K562 (cell line): ENCODE data around the gene KDM2B. TPM values are rescaled to one million over a fixed set of nuclear protein-coding genes. Genes with fewer than 3 reads are reported as not detected.

ENCODE experiments used
- ATAC-seq: fragments of 200-7000 bp; cut with Tn5 transposase; 3 replicates; pipeline ENCODE4 v1.9.1; 2020; ENCODE audit warnings: moderate library complexity
- BruUV-seq: library from RNA; stranded (reverse); fragments of 400-500 nt; replicated peaks from 2 replicates; lab custom pipeline; 2021; lab: Mats Ljungman, UMichigan
- CTCF ChIA-PET: fragments of 300-600 bp; formaldehyde crosslinking; extraction: SDS; loops from one replicate; lab custom pipeline; 2021; ENCODE audit warnings: low intra/inter-chr PET ratio; lab: Yijun Ruan, JAX
- POLR2A ChIA-PET: fragments of 300-600, 350-650 bp; sonication (Branson Sonifier 250); formaldehyde crosslinking; extraction: SDS; loops from one replicate; lab custom pipeline; 2021; ENCODE audit warnings: antibody characterized with exemption, inconsistent platforms; lab: Yijun Ruan, JAX
- DNase-seq, 4 experiments: peaks; one replicate each; pipeline versions ENCODE4 v3.0.0 to v3.0.0-alpha.2; 2011 to 2018; ENCODE audit warnings: low spot score in 3 of 4, mixed read lengths in 3 of 4; ENCODE audit errors: extremely low read depth in 1 of 4
- FAIRE-seq: peaks from 2 replicates; lab custom pipeline; 2011; peaks lifted over from hg19 to GRCh38; lab: Jason Lieb, UNC
- H2AFZ ChIP-seq: 2 replicates; pipeline ENCODE4 v1.6.0; 2011; ENCODE audit warnings: low read depth, low read length, control low read depth, inconsistent platforms
- H3K27ac ChIP-seq: fragments of 200-600 bp; 3 replicates; pipeline ENCODE4 v1.8.0; 2011; ENCODE audit warnings: low read depth, mild to moderate bottlenecking, control low read depth, inconsistent platforms, low read length, moderate library complexity, mixed read lengths; ENCODE audit errors: extremely low read depth
- H3K27me3 ChIP-seq, 2 experiments: fragments of 300-600 bp in 1 of 2; 2 replicates in 1 of 2; 3 replicates in 1 of 2; pipeline versions ENCODE4 v1.6.0 to v1.8.0; 2011; ENCODE audit warnings: inconsistent platforms in 2 of 2, low read length in 2 of 2, mild to moderate bottlenecking in 1 of 2, mixed read lengths in 1 of 2, moderate library complexity in 1 of 2; ENCODE audit not compliant: control insufficient read depth in 2 of 2, insufficient read depth in 2 of 2
- H3K36me3 ChIP-seq: fragments of 300-600 bp; 3 replicates; pipeline ENCODE4 v1.8.0; 2011; ENCODE audit warnings: mild to moderate bottlenecking, low read length, inconsistent platforms; ENCODE audit not compliant: control insufficient read depth, insufficient read depth
- H3K4me1 ChIP-seq, 2 experiments: fragments of 200-600 bp in 1 of 2; replicated peaks in 1 of 2; 2 replicates in 1 of 2; 3 replicates in 1 of 2; pipeline versions ENCODE4 v1.5.1 to v1.8.0; 2011; ENCODE audit warnings: inconsistent platforms in 2 of 2, low read length in 2 of 2, mild to moderate bottlenecking in 1 of 2, mixed read lengths in 1 of 2, moderate library complexity in 1 of 2; ENCODE audit not compliant: control insufficient read depth in 2 of 2, insufficient read depth in 2 of 2
- H3K4me2 ChIP-seq: 2 replicates; pipeline ENCODE4 v1.6.1; 2011; ENCODE audit warnings: low read length, control low read depth, inconsistent platforms, mixed read lengths; ENCODE audit not compliant: insufficient read depth
- H3K4me3 ChIP-seq: fragments of 200-600 bp; sonication (generic), shearing (Covaris generic); 2 replicates; pipeline ENCODE4 v1.5.1; 2016; ENCODE audit warnings: control low read depth, inconsistent platforms
- H3K79me2 ChIP-seq: fragments of 200-600 bp; 3 replicates; pipeline ENCODE4 v1.8.0; 2011; ENCODE audit warnings: low read length, inconsistent platforms; ENCODE audit not compliant: control insufficient read depth, insufficient read depth
- H3K9ac ChIP-seq, 2 experiments: 2 replicates each; pipeline versions ENCODE4 v1.6.0 to v1.6.1; 2011; ENCODE audit warnings: low read depth in 2 of 2, low read length in 2 of 2, control low read depth in 1 of 2, inconsistent platforms in 1 of 2, mild to moderate bottlenecking in 1 of 2, mixed read lengths in 1 of 2; ENCODE audit not compliant: insufficient read depth in 1 of 2
- H3K9me1 ChIP-seq: one replicate; pipeline ENCODE4 v1.6.0; 2011; ENCODE audit warnings: inconsistent platforms, mild to moderate bottlenecking, low read length, moderate library complexity; ENCODE audit not compliant: control insufficient read depth, insufficient read depth
- H3K9me3 ChIP-seq: replicated peaks from 2 replicates; pipeline ENCODE4 v1.5.1; 2011; ENCODE audit warnings: low read depth, low read length, inconsistent platforms; ENCODE audit not compliant: control insufficient read depth, insufficient read depth
- H4K20me1 ChIP-seq: replicated peaks from 2 replicates; pipeline ENCODE4 v1.6.1; 2011; ENCODE audit warnings: low read length, inconsistent platforms, mixed read lengths; ENCODE audit not compliant: control insufficient read depth, insufficient read depth
- BMI1 ChIP-seq: fragments of 150-350 bp; IDR thresholded peaks from 2 replicates; pipeline ENCODE4 v1.6.1; 2014; ENCODE audit warnings: low read length
- DLX4 ChIP-seq: fragments of 250-450 bp; sonication (Bioruptor Pico); IDR thresholded peaks from 2 replicates; pipeline ENCODE4 v1.6.1; 2021; ENCODE audit warnings: mild to moderate bottlenecking
- HSF4 ChIP-seq: fragments of 250-450 bp; sonication (Bioruptor Pico); IDR thresholded peaks from 2 replicates; pipeline ENCODE4 v2.1.2; 2022; ENCODE audit warnings: mild to moderate bottlenecking, moderate library complexity, borderline replicate concordance
- ID3 ChIP-seq, 2 experiments: fragments of 250-450 bp in 1 of 2; fragments of 450-650 bp in 1 of 2; sonication (Bioruptor Pico) in 1 of 2; IDR thresholded peaks; 2 replicates each; pipeline versions ENCODE4 v1.6.1 to v1.8.0; 2016 to 2021; ENCODE audit warnings: mild to moderate bottlenecking in 2 of 2, moderate library complexity in 2 of 2, missing compliant biosample characterization in 1 of 2, missing genetic modification characterization in 1 of 2
- JUNB ChIP-seq: fragments of 450-650 bp; formaldehyde crosslinking; conservative IDR thresholded peaks from 2 replicates; pipeline ENCODE4 v1.4.0; 2020; ENCODE audit warnings: mild to moderate bottlenecking
- PHF8 ChIP-seq: fragments of 200-600 bp; sonication (generic); IDR thresholded peaks from 2 replicates; pipeline ENCODE4 v1.6.1; 2012; ENCODE audit warnings: mixed run types, mild to moderate bottlenecking, inconsistent platforms, low read length, moderate library complexity, borderline replicate concordance
- POLR2AphosphoS5 ChIP-seq: IDR thresholded peaks from 2 replicates; pipeline ENCODE4 v1.6.1; 2011; ENCODE audit warnings: mild to moderate bottlenecking, low read depth, low read length, moderate library complexity; ENCODE audit not compliant: control insufficient read depth, insufficient read depth
- PTRF ChIP-seq: fragments of 450-650 bp; IDR thresholded peaks from 2 replicates; pipeline ENCODE4 v1.6.1; 2016; ENCODE audit warnings: mild to moderate bottlenecking, missing genetic modification characterization, missing compliant biosample characterization
- TAF9B ChIP-seq: fragments of 450-650 bp; IDR thresholded peaks from 2 replicates; pipeline ENCODE4 v1.6.1; 2018; ENCODE audit warnings: mild to moderate bottlenecking; ENCODE audit not compliant: partially characterized antibody
- THRAP3 ChIP-seq: fragments of 450-650 bp; IDR thresholded peaks from 2 replicates; pipeline ENCODE4 v1.6.1; 2016; ENCODE audit warnings: mild to moderate bottlenecking, inconsistent platforms, borderline replicate concordance
- WHSC1 ChIP-seq: IDR thresholded peaks from one replicate; pipeline ENCODE4 v1.6.1; 2012; ENCODE audit warnings: low read length, control low read depth, inconsistent platforms
- ZFPM2 ChIP-seq: fragments of 250-450 bp; sonication (Bioruptor Pico); IDR thresholded peaks from 2 replicates; pipeline ENCODE4 v1.5.1; 2022; ENCODE audit warnings: mild to moderate bottlenecking
- ZHX1 ChIP-seq: fragments of 150-350 bp; conservative IDR thresholded peaks from 2 replicates; pipeline ENCODE4 v1.6.1; 2014; ENCODE audit warnings: low read length
- ZNF316 ChIP-seq: fragments of 450-650 bp; IDR thresholded peaks from 2 replicates; pipeline ENCODE4 v1.6.1; 2016
- ZNF551 ChIP-seq: fragments of 250-450 bp; sonication (Bioruptor Pico); IDR thresholded peaks from 2 replicates; pipeline ENCODE4 v1.5.0; 2021; ENCODE audit warnings: mild to moderate bottlenecking, moderate library complexity
- ZSCAN32 ChIP-seq: fragments of 450-650 bp; formaldehyde crosslinking; IDR thresholded peaks from 2 replicates; pipeline ENCODE4 v1.4.0; 2020; ENCODE audit warnings: mild to moderate bottlenecking, moderate library complexity
- WGBS: fragments of 100-300 bp; shearing (Covaris generic); methylation state at CpG from one replicate; pipeline ENCODE4 v1.1.6; 2016; ENCODE audit warnings: low coverage, mixed read lengths; ENCODE audit not compliant: insufficient coverage; ENCODE audit errors: missing lambda C conversion rate; 5-methylcytosine and 5-hydroxymethylcytosine counted together
- in situ Hi-C: fragments of 300-500 bp; cut with MboI; formaldehyde crosslinking; loops from 4 replicates; pipeline ENCODE4 v1.15.0; 2018; ENCODE audit warnings: inconsistent platforms, mixed read lengths
- intact Hi-C: fragments of 100-400 bp; cut with micrococcal nuclease; formaldehyde crosslinking; loops from 2 replicates; pipeline ENCODE4 v1.14.2; 2022
- polyA plus RNA-seq, 8 experiments: library from polyadenylated mRNA; depleted of rRNA in 4 of 8; stranded (reverse) in 5 of 8; unstranded in 3 of 8; fragments of >200 nt; fragmentation: Nextera tagmentation in 2 of 8; fragmentation: Illumina TruSeq in 1 of 8; extraction: Ambion mirVana in 2 of 8; extraction: Trizol in 1 of 8; gene quantifications; 2 replicates each; pipeline versions ENCODE4 v1.2.1 to v1.2.3, GENCODE V29; 2011 to 2014; ENCODE audit warnings: inconsistent platforms in 1 of 8, missing spikeins in 1 of 8
- total RNA-seq, 7 experiments: library from RNA; depleted of rRNA in 6 of 7; stranded (reverse); fragments of >200 nt in 6 of 7; fragmentation: Illumina TruSeq in 2 of 7; extraction: Trizol in 2 of 7; gene quantifications; 2 replicates each; pipeline versions ENCODE4 v1.2.1 to v1.2.3, GENCODE V29; 2011 to 2021; ENCODE audit warnings: low replicate concordance in 1 of 7
- TF ChIP-seq, protein P1 (sequence below): sonication (generic); formaldehyde crosslinking; IDR thresholded peaks from 2 replicates; pipeline ENCODE4 v1.8.0; 2022; ENCODE audit warnings: mild to moderate bottlenecking, missing genetic modification reagents, borderline replicate concordance

KDM2B gene
- total and polyA plus RNA-seq, 9 of the 15 experiments (the other 6 are each of a cell fraction or from before 2014, with no cell fraction given) = 7.4 to 50.5 (median 22.5) TPM

- in situ Hi-C loops = no loop called here
- no peak for FAIRE-seq
Observed at GRCh38 chr12:121403721-121404120, 177.1 kb downstream of the KDM2B start.

More at GRCh38 chr12:121403721-121404120, 177.1 kb downstream of the KDM2B start:
- Histone ChIP-seq H3K4me1 (peaks cover 0 to 11% of the 10 kb centered on the region in 2 experiments; a peak in 3 of 5 replicates), H3K9ac (no peak overlapping the region), H2AFZ (no peak overlapping the region), H4K20me1 (no peaks in the 10 kb centered on the region; the same call in 1 of the 2 replicates), H3K9me1 (no peaks in the 10 kb centered on the region), H3K27me3 (no peaks in the 10 kb centered on the region), H3K4me2 (no peak overlapping the region), H3K36me3 (peaks cover 54% of the 10 kb centered on the region), H3K27ac (no peak overlapping the region)
- ChIA-PET POLR2A (interaction anchor here (1.5 kb wide), 2 partner anchors 11 to 51 kb away, joined by 5 to 7 read pairs; partner anchors contain the start of gene ANAPC5), CTCF (no interaction called here)
- intact Hi-C loops = no loop called here
- BruUV-seq = no TSS peak
- no peak for DNase-seq
- TF ChIP-seq JUNB (no peak), ZSCAN32 (CRISPR knock-in tag) (no peak), THRAP3 (no peak), ZHX1 (no peak), HSF4 (CRISPR knock-in tag) (no peak), POLR2AphosphoS5 (no peak), ZFPM2 (CRISPR knock-in tag) (no peak), PHF8 (no peak), TAF9B (no peak), PTRF (tag) (no peak), ZNF316 (no peak), WHSC1 (no peak), BMI1 (no peak), ZNF551 (CRISPR knock-in tag) (no peak), DLX4 (CRISPR knock-in tag) (no peak), ID3 (CRISPR knock-in tag; IDR thresholded peaks at IDR 0.05) (no peak), ID3 (tag; IDR thresholded peaks at IDR 0.05) (no peak)
- TF ChIP-seq, protein P1, sequence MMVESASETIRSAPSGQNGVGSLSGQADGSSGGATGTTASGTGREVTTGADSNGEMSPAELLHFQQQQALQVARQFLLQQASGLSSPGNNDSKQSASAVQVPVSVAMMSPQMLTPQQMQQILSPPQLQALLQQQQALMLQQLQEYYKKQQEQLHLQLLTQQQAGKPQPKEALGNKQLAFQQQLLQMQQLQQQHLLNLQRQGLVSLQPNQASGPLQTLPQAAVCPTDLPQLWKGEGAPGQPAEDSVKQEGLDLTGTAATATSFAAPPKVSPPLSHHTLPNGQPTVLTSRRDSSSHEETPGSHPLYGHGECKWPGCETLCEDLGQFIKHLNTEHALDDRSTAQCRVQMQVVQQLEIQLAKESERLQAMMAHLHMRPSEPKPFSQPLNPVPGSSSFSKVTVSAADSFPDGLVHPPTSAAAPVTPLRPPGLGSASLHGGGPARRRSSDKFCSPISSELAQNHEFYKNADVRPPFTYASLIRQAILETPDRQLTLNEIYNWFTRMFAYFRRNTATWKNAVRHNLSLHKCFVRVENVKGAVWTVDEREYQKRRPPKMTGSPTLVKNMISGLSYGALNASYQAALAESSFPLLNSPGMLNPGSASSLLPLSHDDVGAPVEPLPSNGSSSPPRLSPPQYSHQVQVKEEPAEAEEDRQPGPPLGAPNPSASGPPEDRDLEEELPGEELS (CRISPR knock-in tag) = no peak
- TF ChIP-seq, all 486 proteins: peak for 0
- ATAC-seq = no peak
- WGBS = 98% methylated on average over 5 of the region's 5 CpGs
- no peaks in the 10 kb centered on the region for H3K9me3 ChIP-seq
- peaks cover 64% of the 10 kb centered on the region for H3K79me2 ChIP-seq
- H3K4me3 ChIP-seq = no peak overlapping the region
